Neural progenitor cell (in vitro differentiated cells): ENCODE data around the gene TCEAL1. TPM values are rescaled to one million over a fixed set of nuclear protein-coding genes. Genes with fewer than 3 reads are reported as not detected.

ENCODE experiments used
- DNase-seq: peaks from one replicate; pipeline ENCODE4 v3.0.0-alpha.2; 2016; ENCODE audit warnings: low spot score
- H2AFZ ChIP-seq: fragments of 200-600 bp; sonication (generic); replicated peaks from 2 replicates; pipeline ENCODE4 v1.6.1; 2016; ENCODE audit warnings: antibody characterized with exemption
- H3F3A ChIP-seq: fragments of 200-600 bp; sonication (generic); 2 replicates; pipeline ENCODE4 v1.6.1; 2016; ENCODE audit warnings: antibody characterized with exemption, low read depth
- H3K27ac ChIP-seq: fragments of 200-600 bp; sonication (generic); 2 replicates; pipeline ENCODE4 v1.5.1; 2016; ENCODE audit warnings: mild to moderate bottlenecking
- H3K27me3 ChIP-seq: fragments of 200-600 bp; sonication (generic); 2 replicates; pipeline ENCODE4 v1.6.1; 2016; ENCODE audit warnings: mild to moderate bottlenecking, moderate library complexity
- H3K36me3 ChIP-seq: fragments of 200-600 bp; sonication (generic); 2 replicates; pipeline ENCODE4 v1.5.1; 2016
- H3K4me1 ChIP-seq: fragments of 200-600 bp; sonication (generic); 2 replicates; pipeline ENCODE4 v1.6.1; 2016; ENCODE audit warnings: mixed run types
- H3K4me2 ChIP-seq: fragments of 200-600 bp; sonication (generic); 2 replicates; pipeline ENCODE4 v1.6.1; 2016
- H3K4me3 ChIP-seq: fragments of 200-600 bp; sonication (generic); 2 replicates; pipeline ENCODE4 v1.5.1; 2016
- H3K79me2 ChIP-seq: fragments of 200-600 bp; sonication (generic); 2 replicates; pipeline ENCODE4 v1.6.1; 2016; ENCODE audit warnings: low read depth
- H3K9ac ChIP-seq: fragments of 200-600 bp; sonication (generic); 2 replicates; pipeline ENCODE4 v1.6.1; 2016
- H3K9me3 ChIP-seq: fragments of 200-600 bp; sonication (generic); 2 replicates; pipeline ENCODE4 v1.5.1; 2016; ENCODE audit warnings: low read depth
- H4K20me1 ChIP-seq: fragments of 200-600 bp; sonication (generic); 2 replicates; pipeline ENCODE4 v1.6.1; 2016; ENCODE audit warnings: low read depth
- H3K27ac Mint-ChIP-seq: 3 replicates; pipeline ENCODE4 v1.8.0; 2021; ENCODE audit warnings: mixed read lengths
- H3K27me3 Mint-ChIP-seq: 2 replicates; pipeline ENCODE4 v1.8.0; 2022; ENCODE audit warnings: low read depth, mild to moderate bottlenecking, inconsistent platforms, moderate library complexity, mixed read lengths; ENCODE audit not compliant: insufficient read depth
- H3K36me3 Mint-ChIP-seq: 3 replicates; pipeline ENCODE4 v1.8.0; 2021; ENCODE audit warnings: mixed read lengths
- H3K4me1 Mint-ChIP-seq: 3 replicates; pipeline ENCODE4 v1.8.0; 2021; ENCODE audit warnings: mixed read lengths
- H3K4me3 Mint-ChIP-seq: 3 replicates; pipeline ENCODE4 v1.8.0; 2021; ENCODE audit warnings: mild to moderate bottlenecking, moderate library complexity, mixed read lengths
- H3K9me3 Mint-ChIP-seq: 3 replicates; pipeline ENCODE4 v1.8.0; 2020; ENCODE audit warnings: mixed read lengths
- CTCF ChIP-seq: fragments of 200-600 bp; sonication (generic); IDR thresholded peaks from 2 replicates; pipeline ENCODE4 v1.5.1; 2017; ENCODE audit warnings: antibody characterized with exemption, mild to moderate bottlenecking
- EZH2 ChIP-seq: fragments of 200-600 bp; sonication (generic); IDR thresholded peaks from 2 replicates; pipeline ENCODE4 v1.6.1; 2017; ENCODE audit warnings: antibody characterized with exemption, mild to moderate bottlenecking, moderate library complexity
- EZH2phosphoT487 ChIP-seq: fragments of 200-600 bp; sonication (generic); IDR thresholded peaks from 2 replicates; pipeline ENCODE4 v1.6.1; 2017; ENCODE audit warnings: antibody characterized with exemption
- total RNA-seq: library from RNA; depleted of rRNA; stranded (reverse); fragments of >200 nt; gene quantifications from 2 replicates; pipeline ENCODE4 v1.2.3, GENCODE V29; 2015; ENCODE audit warnings: low replicate concordance

Gene TCEAL1
- total RNA-seq, 1 donor from 2014 or later, result 15.4 TPM

GRCh38 chrX:103640401-103641155 lies 11.8 kb downstream of the TCEAL1 start:
- peak overlapping the region; percentile 12 for H3K27ac Mint-ChIP-seq
- Histone ChIP-seq H3F3A (peaks cover 9% of the 10 kb centered on the region), H3K4me2 (no peak overlapping the region), H2AFZ (peak overlapping the region; percentile 22), H3K27ac (no peak overlapping the region), H3K79me2 (no peaks in the 10 kb centered on the region), H3K27me3 (no peaks in the 10 kb centered on the region), H3K36me3 (no peaks in the 10 kb centered on the region), H3K9me3 (no peaks in the 10 kb centered on the region), H3K9ac (no peak overlapping the region), H4K20me1 (no peaks in the 10 kb centered on the region), H3K4me1 (peaks cover 15% of the 10 kb centered on the region), H3K4me3 (no peak overlapping the region)
- DNase-seq, result no peak
- no peaks in the 10 kb centered on the region for H3K36me3 Mint-ChIP-seq
- TF ChIP-seq CTCF (no peak), EZH2 (no peak), EZH2phosphoT487 (no peak)
- H3K4me1 Mint-ChIP-seq, result peaks cover 35% of the 10 kb centered on the region
- H3K9me3 Mint-ChIP-seq, result no peaks in the 10 kb centered on the region
- H3K4me3 Mint-ChIP-seq, result no peak overlapping the region
- peaks cover 3% of the 10 kb centered on the region for H3K27me3 Mint-ChIP-seq

- no peak overlapping the region for H2AFZ ChIP-seq
- H3K27ac ChIP-seq, result no peak overlapping the region
- H3K36me3 ChIP-seq, result no peaks in the 10 kb centered on the region
- TF ChIP-seq CTCF (no peak), EZH2phosphoT487 (no peak), EZH2 (no peak)
- H4K20me1 ChIP-seq, result no peaks in the 10 kb centered on the region
- H3K27me3 ChIP-seq, result no peaks in the 10 kb centered on the region
- Mint-ChIP-seq H3K9me3 (peaks cover 6% of the 10 kb centered on the region), H3K4me3 (no peak overlapping the region), H3K4me1 (peaks cover 20% of the 10 kb centered on the region), H3K27ac (no peak overlapping the region), H3K36me3 (no peaks in the 10 kb centered on the region), H3K27me3 (peaks cover 3% of the 10 kb centered on the region)
- no peak overlapping the region for H3K4me2 ChIP-seq
- H3K4me1 ChIP-seq, result peaks cover 4% of the 10 kb centered on the region
- H3K4me3 ChIP-seq, result no peak overlapping the region
- no peaks in the 10 kb centered on the region for H3F3A ChIP-seq
- DNase-seq, result no peak
- H3K9me3 ChIP-seq, result no peaks in the 10 kb centered on the region
- no peak overlapping the region for H3K9ac ChIP-seq
- H3K79me2 ChIP-seq, result no peaks in the 10 kb centered on the region
Observed at GRCh38 chrX:103644125-103644524, 15.3 kb downstream of the TCEAL1 start.

GRCh38 chrX:103647630-103648029 lies 18.9 kb downstream of the TCEAL1 start:
- Histone ChIP-seq H3K27me3 (no peaks in the 10 kb centered on the region), H3K9me3 (no peaks in the 10 kb centered on the region), H3K79me2 (no peaks in the 10 kb centered on the region), H3K4me1 (no peaks in the 10 kb centered on the region), H4K20me1 (no peaks in the 10 kb centered on the region), H3K4me2 (no peak overlapping the region), H3K36me3 (no peaks in the 10 kb centered on the region), H3F3A (no peaks in the 10 kb centered on the region), H3K9ac (no peak overlapping the region), H3K27ac (no peak overlapping the region), H3K4me3 (no peak overlapping the region), H2AFZ (no peak overlapping the region)
- TF ChIP-seq EZH2 (no peak), EZH2phosphoT487 (no peak), CTCF (no peak)
- Mint-ChIP-seq H3K27me3 (no peaks in the 10 kb centered on the region), H3K4me3 (no peak overlapping the region), H3K36me3 (no peaks in the 10 kb centered on the region), H3K4me1 (no peaks in the 10 kb centered on the region), H3K27ac (no peak overlapping the region), H3K9me3 (peaks cover 6% of the 10 kb centered on the region)
- DNase-seq, result no peak
